HG03342 (cell line): ENCODE results near the gene SPAG17.

Experiments used
- ATAC-seq: cut with Tn5 transposase; IDR thresholded peaks from one replicate; pipeline ENCODE4 v1.9.1; 2021; ENCODE audit warnings: mild to moderate bottlenecking, moderate library complexity; ENCODE audit not compliant: unreplicated experiment

SPAG17 gene

GRCh38 chr1:117911051-117911450 is 274.0 kb downstream of the SPAG17 start:
- no peak for ATAC-seq

GRCh38 chr1:117905019-117905418 is 280.0 kb downstream of the SPAG17 start:
- ATAC-seq, result no peak

- no peak for ATAC-seq
Measured at GRCh38 chr1:117904485-117904884, 280.5 kb downstream of the SPAG17 start.
